ENCODE results near the gene TNS3.

- no peak for TF ChIP-seq CTCF (IDR thresholded peaks at IDR 0.05; ENCODE audit: insufficient read depth, low read depth, low read length)
- no peak for TF ChIP-seq EZH2 (IDR thresholded peaks at IDR 0.05; ENCODE audit: insufficient read depth, low read length)
Observed at GRCh38 chr7:47452295-47452694, 129.6 kb downstream of the TNS3 start.
